Neuronal stem cell (in vitro differentiated cells): ENCODE data around the gene ELOVL4.

Source experiments
- DNase-seq: peaks from one replicate; pipeline ENCODE4 v3.0.0-alpha.2; 2013; ENCODE audit warnings: low spot score
- H2AFZ ChIP-seq: one replicate; pipeline ENCODE4 v1.6.1; 2013; ENCODE audit warnings: mild to moderate bottlenecking, low read length, inconsistent platforms
- H2AK5ac ChIP-seq: 2 replicates; pipeline ENCODE4 v1.6.1; 2013; ENCODE audit warnings: low read depth, mild to moderate bottlenecking, inconsistent platforms, low read length, moderate library complexity, mixed read lengths
- H2BK120ac ChIP-seq: 2 replicates; pipeline ENCODE4 v1.6.1; 2013; ENCODE audit warnings: low read depth, mild to moderate bottlenecking, inconsistent platforms, low read length, moderate library complexity, mixed read lengths
- H2BK12ac ChIP-seq: one replicate; pipeline ENCODE4 v1.6.1; 2013; ENCODE audit warnings: low read length, inconsistent platforms
- H2BK15ac ChIP-seq: 2 replicates; pipeline ENCODE4 v1.6.1; 2013; ENCODE audit warnings: mild to moderate bottlenecking, low read length, inconsistent platforms, mixed read lengths
- H2BK5ac ChIP-seq: one replicate; pipeline ENCODE4 v1.6.1; 2013; ENCODE audit warnings: inconsistent platforms, mild to moderate bottlenecking, low read length, moderate library complexity
- H3K14ac ChIP-seq: one replicate; pipeline ENCODE4 v1.6.1; 2013; ENCODE audit warnings: low read length, inconsistent platforms
- H3K18ac ChIP-seq: 2 replicates; pipeline ENCODE4 v1.6.1; 2013; ENCODE audit warnings: low read length, inconsistent platforms
- H3K23ac ChIP-seq: 2 replicates; pipeline ENCODE4 v1.6.1; 2013; ENCODE audit warnings: low read depth, mild to moderate bottlenecking, mixed read lengths, low read length, inconsistent platforms; ENCODE audit not compliant: poor library complexity
- H3K27ac ChIP-seq: replicated peaks from 3 replicates; pipeline ENCODE4 v1.5.1; 2013; ENCODE audit warnings: low read length, inconsistent platforms
- H3K27me3 ChIP-seq, 3 experiments: 2 replicates each; pipeline ENCODE4 v1.6.1; 2013; ENCODE audit warnings: low read length in 3 of 3, mild to moderate bottlenecking in 2 of 3, inconsistent platforms in 1 of 3, low read depth in 1 of 3, mixed read lengths in 1 of 3, moderate library complexity in 1 of 3; ENCODE audit not compliant: control insufficient read depth in 3 of 3, insufficient read depth in 3 of 3
- H3K36me3 ChIP-seq, 2 donors: replicated peaks in 1 of 2; 2 replicates each; pipeline ENCODE4 v1.6.1; 2013; ENCODE audit warnings: low read length in 2 of 2; ENCODE audit not compliant: control insufficient read depth in 2 of 2, insufficient read depth in 2 of 2
- H3K4ac ChIP-seq: 2 replicates; pipeline ENCODE4 v1.6.1; 2013; ENCODE audit warnings: inconsistent platforms, mild to moderate bottlenecking, low read length, moderate library complexity
- H3K4me1 ChIP-seq, 2 donors: 1 replicate in 1 of 2; 2 replicates in 1 of 2; pipeline ENCODE4 v1.6.1; 2013; ENCODE audit warnings: low read length in 2 of 2, low read depth in 1 of 2; ENCODE audit not compliant: control insufficient read depth in 2 of 2, insufficient read depth in 1 of 2
- H3K4me2 ChIP-seq: one replicate; pipeline ENCODE4 v1.6.1; 2013; ENCODE audit warnings: mild to moderate bottlenecking, low read length, inconsistent platforms; ENCODE audit not compliant: insufficient read depth, poor library complexity, severe bottlenecking
- H3K4me3 ChIP-seq, 2 donors: 2 replicates each; pipeline ENCODE4 v1.5.1; 2013; ENCODE audit warnings: low read length in 2 of 2, mild to moderate bottlenecking in 2 of 2, inconsistent platforms in 1 of 2, moderate library complexity in 1 of 2
- H3K79me1 ChIP-seq: one replicate; pipeline ENCODE4 v1.6.1; 2013; ENCODE audit warnings: low read depth, mild to moderate bottlenecking, inconsistent platforms, low read length, moderate library complexity
- H3K9ac ChIP-seq: one replicate; pipeline ENCODE4 v1.6.1; 2013; ENCODE audit warnings: mild to moderate bottlenecking, low read depth, low read length, inconsistent platforms; ENCODE audit not compliant: poor library complexity
- H3K9me3 ChIP-seq, 2 donors: replicated peaks in 1 of 2; 2 replicates each; pipeline versions ENCODE3 to v1.6.1; 2013; ENCODE audit warnings: low read length in 2 of 2, mild to moderate bottlenecking in 2 of 2, inconsistent platforms in 1 of 2, low read depth in 1 of 2, mixed read lengths in 1 of 2, moderate library complexity in 1 of 2; ENCODE audit not compliant: control insufficient read depth in 2 of 2, insufficient read depth in 1 of 2
- H4K8ac ChIP-seq: one replicate; pipeline ENCODE4 v1.6.1; 2013; ENCODE audit warnings: low read depth, mild to moderate bottlenecking, inconsistent platforms, low read length, moderate library complexity
- H4K91ac ChIP-seq: one replicate; pipeline ENCODE4 v1.6.1; 2013; ENCODE audit warnings: low read length, low read depth, mild to moderate bottlenecking, inconsistent platforms; ENCODE audit not compliant: poor library complexity
- WGBS, 2 donors: extraction: QIAGEN DNeasy Blood & Tissue Kit; methylation state at CpG; one replicate each; pipeline ENCODE4 v1.1.7; 2013; ENCODE audit warnings: missing lambda C conversion rate in 2 of 2, mixed read lengths in 1 of 2; ENCODE audit not compliant: insufficient read length in 2 of 2, insufficient replicate concordance in 1 of 2; ENCODE audit errors: extremely low coverage in 2 of 2; 5-methylcytosine and 5-hydroxymethylcytosine counted together

Gene ELOVL4

DNA sequence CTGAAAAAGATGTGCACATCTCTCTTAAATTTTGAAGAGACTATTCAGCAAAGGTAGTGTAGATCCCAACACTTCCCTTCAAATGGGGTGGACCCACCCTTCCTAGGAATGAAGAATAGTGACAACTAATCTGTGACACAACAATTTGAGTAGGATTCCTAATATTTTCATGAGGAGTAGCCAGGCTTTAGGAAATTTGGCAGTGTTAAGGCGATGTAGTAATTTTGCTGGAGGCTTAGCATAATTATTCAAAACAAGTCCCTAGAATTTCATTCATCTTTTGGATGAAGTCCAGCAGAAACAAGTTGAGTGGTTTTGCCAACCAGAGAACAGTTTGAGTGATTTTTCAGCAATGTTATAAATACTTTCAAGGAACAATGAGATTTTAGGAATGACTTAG lies 52.4 kb downstream of the ELOVL4 start:
- H2AFZ ChIP-seq = no peak overlapping the region
- no peak overlapping the region for H3K4me3 ChIP-seq
- no peak overlapping the region for H3K18ac ChIP-seq
- no peaks in the 10 kb centered on the region for H3K4me1 ChIP-seq
- H3K4ac ChIP-seq = no peak overlapping the region
- WGBS, 2 donors = no CpG with 5 or more reads among the region's 1 CpG
- H3K14ac ChIP-seq = no peak overlapping the region
- H2BK120ac ChIP-seq = no peak overlapping the region
- H4K8ac ChIP-seq = no peak overlapping the region
- no peak overlapping the region for H4K91ac ChIP-seq
- H3K9me3 ChIP-seq = peaks cover 0 to 5% of the 10 kb centered on the region in 2 donors
- no peak overlapping the region for H2AK5ac ChIP-seq
- no peak overlapping the region for H3K27ac ChIP-seq
- H3K79me1 ChIP-seq = no peaks in the 10 kb centered on the region
- H3K9ac ChIP-seq = no peak overlapping the region
- H3K36me3 ChIP-seq = no peaks in the 10 kb centered on the region
- no peak overlapping the region for H2BK12ac ChIP-seq
- H2BK5ac ChIP-seq = no peak overlapping the region
- H3K23ac ChIP-seq = no peak overlapping the region
- H2BK15ac ChIP-seq = no peak overlapping the region
- no peak for DNase-seq
- H3K27me3 ChIP-seq = no peaks in the 10 kb centered on the region
- H3K4me2 ChIP-seq = no peak overlapping the region

DNA sequence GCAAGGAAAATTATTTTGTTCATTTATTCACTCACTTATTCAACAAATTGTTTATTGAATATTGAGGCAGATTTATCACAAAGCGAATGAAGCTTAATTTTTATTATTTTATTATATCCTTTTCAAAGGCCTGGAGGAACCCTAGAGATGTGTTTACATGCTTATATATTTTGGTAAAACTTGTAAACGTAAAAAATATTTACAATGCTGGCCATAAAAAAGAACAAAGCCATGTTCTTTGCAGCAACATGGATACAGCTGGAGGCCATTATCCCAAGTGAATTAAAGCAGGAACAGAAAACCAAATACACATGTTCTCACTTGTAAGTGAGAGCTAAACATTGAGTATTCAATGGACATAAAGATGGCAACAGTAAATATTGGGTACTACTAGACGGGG lies 58.8 kb downstream of the ELOVL4 start:
- Histone ChIP-seq H3K4me1 (no peaks in the 10 kb centered on the region), H2BK15ac (no peak overlapping the region), H3K4ac (no peak overlapping the region), H2AFZ (no peak overlapping the region), H4K91ac (no peak overlapping the region), H3K4me3 (no peak overlapping the region), H3K14ac (no peak overlapping the region), H3K9ac (no peak overlapping the region), H3K9me3 (peaks cover 0 to 5% of the 10 kb centered on the region in 2 donors), H3K36me3 (no peaks in the 10 kb centered on the region), H4K8ac (no peak overlapping the region), H2AK5ac (no peak overlapping the region), H3K27ac (no peak overlapping the region), H3K27me3 (no peaks in the 10 kb centered on the region), H3K18ac (no peak overlapping the region), H2BK12ac (no peak overlapping the region), H3K23ac (no peak overlapping the region), H3K79me1 (no peaks in the 10 kb centered on the region), H2BK5ac (no peak overlapping the region), H2BK120ac (no peak overlapping the region), H3K4me2 (no peak overlapping the region)
- DNase-seq = no peak
- WGBS, 2 donors = no CpG with 5 or more reads among the region's 3 CpGs

DNA sequence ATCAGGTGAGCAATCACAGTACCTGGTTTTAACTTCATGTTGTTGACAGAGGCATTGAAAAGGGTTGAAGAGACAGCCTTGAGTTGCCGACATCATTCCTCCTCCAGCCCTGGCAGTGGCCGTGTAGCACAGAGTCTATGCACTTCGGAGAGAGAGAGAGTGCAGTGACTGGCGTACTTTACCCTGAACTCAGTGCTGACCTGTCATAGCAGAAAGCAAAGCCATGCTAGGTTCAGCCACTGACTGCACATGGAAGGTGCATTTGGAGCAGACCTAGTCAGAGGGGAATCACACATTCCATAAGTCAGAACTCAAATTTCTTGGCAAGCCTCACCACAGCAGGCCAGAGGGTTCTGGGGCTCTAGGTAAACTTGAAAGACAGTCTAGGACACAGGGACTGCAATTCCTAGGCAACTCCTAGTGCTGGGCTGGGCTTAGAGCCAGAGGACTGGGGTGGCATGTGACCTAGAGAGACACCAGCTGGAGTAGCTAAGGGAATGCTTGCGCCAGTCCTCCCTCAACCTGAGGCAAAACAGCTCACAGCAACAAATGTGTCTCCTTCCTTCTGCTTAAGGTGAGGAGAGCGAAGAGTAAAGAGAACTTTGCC lies 69.1 kb downstream of the ELOVL4 start:
- Histone ChIP-seq H3K4me1 (peaks cover 0 to 3% of the 10 kb centered on the region in 2 donors), H2AK5ac (no peak overlapping the region), H3K27me3 (no peaks in the 10 kb centered on the region), H4K8ac (no peak overlapping the region), H2BK120ac (no peak overlapping the region), H3K27ac (no peak overlapping the region), H3K9ac (no peak overlapping the region), H3K4ac (no peak overlapping the region), H3K4me3 (no peak overlapping the region), H2BK12ac (no peak overlapping the region), H3K4me2 (no peak overlapping the region), H4K91ac (no peak overlapping the region), H2BK5ac (no peak overlapping the region), H3K79me1 (no peaks in the 10 kb centered on the region), H3K14ac (no peak overlapping the region), H3K9me3 (no peaks in the 10 kb centered on the region), H3K36me3 (no peaks in the 10 kb centered on the region), H3K23ac (no peak overlapping the region), H2BK15ac (no peak overlapping the region), H2AFZ (no peak overlapping the region), H3K18ac (no peak overlapping the region)
- no peak for DNase-seq
- WGBS, 2 donors = no CpG with 5 or more reads among the region's 6 CpGs

DNA sequence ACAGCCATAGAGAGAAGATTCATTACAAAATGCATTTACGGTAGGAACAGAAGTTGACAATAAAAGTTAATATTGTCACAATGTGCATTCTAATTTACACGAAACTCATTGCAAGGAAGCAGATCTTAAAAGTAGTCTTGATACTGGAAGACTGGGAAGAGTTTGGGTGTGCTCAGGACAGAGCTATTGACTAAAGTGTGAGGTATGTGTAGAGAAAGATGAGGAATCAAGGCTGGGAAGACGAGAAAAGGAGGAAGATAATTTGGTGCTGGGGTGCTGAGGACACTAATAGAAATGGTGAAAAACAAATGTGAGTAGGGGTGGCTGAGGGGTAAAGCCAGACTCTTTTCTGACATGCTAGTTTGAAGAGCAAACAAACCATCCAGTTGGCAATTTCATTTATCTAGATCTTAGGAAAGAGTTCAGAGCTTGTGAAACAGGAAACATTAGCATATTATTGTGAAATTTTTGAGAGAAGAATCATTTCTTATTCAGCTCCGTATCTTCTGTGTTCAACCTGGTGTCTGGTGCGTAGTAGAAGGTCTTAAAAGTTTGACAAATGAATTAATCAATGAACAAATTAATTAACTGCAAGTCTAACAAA lies 72.7 kb downstream of the ELOVL4 start:
- Histone ChIP-seq H3K4me1 (peaks cover 3 to 31% of the 10 kb centered on the region in 2 donors), H3K18ac (no peak overlapping the region), H3K36me3 (no peaks in the 10 kb centered on the region), H4K8ac (no peak overlapping the region), H3K27ac (no peak overlapping the region), H3K14ac (no peak overlapping the region), H2BK5ac (no peak overlapping the region), H2BK15ac (no peak overlapping the region), H3K9ac (no peak overlapping the region), H2AK5ac (no peak overlapping the region), H3K23ac (no peak overlapping the region), H3K4me3 (no peak overlapping the region), H2BK12ac (no peak overlapping the region), H2BK120ac (no peak overlapping the region), H3K27me3 (no peaks in the 10 kb centered on the region), H3K4me2 (no peak overlapping the region), H3K9me3 (no peaks in the 10 kb centered on the region), H4K91ac (no peak overlapping the region), H3K4ac (no peak overlapping the region), H2AFZ (no peak overlapping the region), H3K79me1 (no peaks in the 10 kb centered on the region)
- WGBS, 2 donors = 100% methylated on average over 1 of the region's 5 CpGs; no CpG with 5 or more reads in 1 of the 2 donors
- DNase-seq = no peak
